HG02763 (cell line): ENCODE results near the gene ZNF280B.

Experiments used
- ATAC-seq: cut with Tn5 transposase; IDR thresholded peaks from one replicate; pipeline ENCODE4 v1.9.1; 2021; ENCODE audit warnings: mild to moderate bottlenecking, moderate library complexity; ENCODE audit not compliant: unreplicated experiment

ZNF280B gene

DNA sequence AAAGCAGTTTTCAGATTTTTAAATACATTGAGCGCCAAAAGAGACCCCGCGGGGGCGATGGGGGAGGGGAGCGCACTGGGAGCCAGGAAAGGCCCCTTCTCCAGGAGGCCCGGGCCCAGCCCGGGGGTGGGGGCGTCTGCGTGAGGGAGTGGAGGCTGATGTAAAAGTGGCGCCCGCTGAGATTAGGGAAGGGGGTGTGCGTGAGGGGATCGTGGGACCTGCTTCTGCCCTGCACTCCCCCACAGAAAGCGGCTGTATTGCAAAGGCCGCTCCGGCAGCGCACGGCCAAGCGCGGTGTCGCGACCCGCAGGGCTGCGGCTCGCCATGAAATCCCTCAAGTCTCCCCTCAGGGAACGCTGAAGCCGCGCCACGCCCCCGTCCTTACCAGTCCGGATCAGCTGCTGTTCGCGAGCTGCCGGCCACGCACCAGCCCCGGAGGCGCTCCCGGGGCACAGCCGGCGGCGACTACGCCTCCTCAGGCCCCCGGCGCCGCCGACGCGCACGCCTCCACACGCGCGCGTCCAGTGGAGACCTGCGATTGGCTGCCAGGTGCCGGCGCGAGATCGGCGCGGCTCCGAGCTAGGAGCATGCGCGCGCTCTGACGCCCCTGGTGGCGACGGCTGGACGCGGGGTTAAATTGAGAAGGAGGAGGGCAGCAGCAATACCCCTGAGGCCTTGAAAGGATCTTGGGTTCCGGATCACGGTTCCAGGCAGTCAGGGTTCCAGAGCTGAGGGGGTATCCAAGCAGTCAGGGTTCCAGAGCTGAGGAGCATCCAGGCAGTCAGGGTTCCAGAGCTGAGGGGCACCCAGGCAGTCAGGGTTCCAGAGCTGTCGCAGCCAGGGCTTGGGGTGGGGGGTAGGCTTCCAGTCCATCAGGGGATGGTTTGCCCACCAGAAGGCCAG lies at the start of gene ZNF280B:
TSS of gene ZNF280B (minus strand) at position 469 of the 903 bp plus-strand sequence. CDS start 19,344 bp downstream, outside the sequence.
- ATAC-seq = peak; percentile 80

DNA sequence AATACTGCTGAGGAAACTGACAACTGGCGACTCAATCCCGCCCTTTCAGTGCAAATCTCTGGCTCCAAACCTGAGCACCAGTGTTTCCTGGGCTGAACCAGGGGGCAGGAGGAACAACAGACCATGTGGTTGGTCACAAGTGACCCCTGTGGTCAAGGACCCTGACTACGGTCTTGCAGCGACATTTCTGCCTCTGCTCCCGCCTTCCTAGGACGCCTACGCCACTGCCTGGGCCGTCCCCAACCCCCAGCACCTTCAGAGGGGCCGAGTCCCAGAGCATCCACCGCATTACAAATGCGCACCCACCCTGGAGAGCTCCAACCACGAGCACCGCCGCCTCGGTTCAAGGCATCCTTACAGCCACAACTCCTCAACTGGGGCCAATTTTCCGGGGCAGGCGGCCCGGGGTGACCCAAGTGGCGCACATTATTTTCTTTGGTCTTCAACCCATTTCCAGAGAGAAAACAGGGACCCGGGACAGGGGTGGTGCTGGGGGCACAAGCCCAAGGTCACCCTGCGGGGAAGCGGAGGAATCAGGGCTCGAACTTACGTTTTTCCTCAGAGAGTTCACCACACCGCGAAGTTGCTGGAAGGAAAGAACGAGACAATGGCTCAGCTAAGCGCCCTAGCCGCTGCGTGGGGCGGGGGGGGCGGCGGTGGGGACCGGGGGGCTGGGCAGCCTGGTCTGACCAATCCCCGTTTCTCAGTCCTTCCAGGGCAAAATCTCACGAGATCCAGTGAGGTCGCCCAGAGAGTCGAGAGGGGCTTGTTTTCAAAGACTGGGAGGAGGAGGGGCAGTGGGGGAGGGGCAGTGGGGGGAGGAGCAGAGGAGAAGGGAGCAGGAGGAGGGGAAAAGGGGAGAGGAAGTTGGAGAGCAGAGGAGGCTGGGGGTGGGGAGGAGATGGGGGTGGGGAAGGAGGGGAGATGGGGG lies 48.7 kb upstream of the ZNF280B start:
- no peak for ATAC-seq

DNA sequence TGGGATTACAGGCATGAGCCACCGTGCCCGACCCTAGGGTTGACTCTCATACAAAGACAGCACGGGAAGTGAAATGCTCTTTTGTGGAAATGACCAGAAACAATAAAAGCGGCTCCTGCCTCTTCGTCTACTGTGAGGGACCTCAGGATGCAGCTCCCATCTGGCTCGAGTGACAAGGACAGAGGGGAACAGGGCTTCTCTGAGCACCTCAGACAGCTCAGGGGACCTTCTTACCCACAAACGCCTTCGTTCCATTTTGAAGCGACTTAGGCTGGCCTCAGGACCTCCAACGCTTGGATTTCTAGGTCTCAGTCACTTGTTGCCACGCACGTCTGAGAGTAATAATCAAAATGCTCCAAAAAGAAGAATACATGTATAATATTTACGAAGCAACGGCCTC lies 48.0 kb upstream of the ZNF280B start:
- no peak for ATAC-seq

- ATAC-seq = no peak
These were observed 47.1 kb upstream of the ZNF280B start for GRCh38 chr22:22555596-22555995.

DNA sequence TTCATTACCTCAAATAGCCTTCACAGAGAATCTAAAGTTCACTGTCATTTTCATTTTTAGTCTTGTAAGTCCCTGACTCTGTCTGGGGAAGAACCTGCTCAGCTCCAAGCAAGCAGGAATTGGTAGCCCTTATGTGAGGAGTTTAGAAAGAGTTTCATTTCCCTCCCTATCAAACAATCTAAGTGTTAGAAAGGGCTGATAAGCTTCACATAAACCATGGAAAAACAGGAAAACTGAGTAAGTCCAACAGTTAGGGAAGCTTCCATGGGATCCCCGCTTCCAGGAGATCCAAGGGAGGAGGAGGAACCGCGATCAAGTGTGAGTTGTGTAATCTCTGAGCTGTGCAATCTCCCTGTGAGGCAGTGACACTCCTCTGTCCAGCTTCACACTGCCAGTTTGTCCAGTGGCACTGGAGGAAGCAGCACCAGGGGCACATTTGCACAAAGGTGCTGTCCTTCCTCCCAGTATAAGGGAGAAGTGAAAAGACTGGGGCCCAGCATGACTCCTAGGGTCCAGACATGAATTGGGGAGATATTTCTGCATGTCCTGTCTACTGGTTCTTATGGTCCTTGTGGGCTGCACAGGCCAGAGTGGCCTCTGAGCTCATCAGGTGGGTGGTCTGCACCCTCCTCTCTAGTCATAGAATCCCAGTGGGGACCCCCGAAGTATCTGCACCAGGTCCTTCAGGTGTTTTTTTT lies 46.2 kb upstream of the ZNF280B start:
- ATAC-seq = no peak

DNA sequence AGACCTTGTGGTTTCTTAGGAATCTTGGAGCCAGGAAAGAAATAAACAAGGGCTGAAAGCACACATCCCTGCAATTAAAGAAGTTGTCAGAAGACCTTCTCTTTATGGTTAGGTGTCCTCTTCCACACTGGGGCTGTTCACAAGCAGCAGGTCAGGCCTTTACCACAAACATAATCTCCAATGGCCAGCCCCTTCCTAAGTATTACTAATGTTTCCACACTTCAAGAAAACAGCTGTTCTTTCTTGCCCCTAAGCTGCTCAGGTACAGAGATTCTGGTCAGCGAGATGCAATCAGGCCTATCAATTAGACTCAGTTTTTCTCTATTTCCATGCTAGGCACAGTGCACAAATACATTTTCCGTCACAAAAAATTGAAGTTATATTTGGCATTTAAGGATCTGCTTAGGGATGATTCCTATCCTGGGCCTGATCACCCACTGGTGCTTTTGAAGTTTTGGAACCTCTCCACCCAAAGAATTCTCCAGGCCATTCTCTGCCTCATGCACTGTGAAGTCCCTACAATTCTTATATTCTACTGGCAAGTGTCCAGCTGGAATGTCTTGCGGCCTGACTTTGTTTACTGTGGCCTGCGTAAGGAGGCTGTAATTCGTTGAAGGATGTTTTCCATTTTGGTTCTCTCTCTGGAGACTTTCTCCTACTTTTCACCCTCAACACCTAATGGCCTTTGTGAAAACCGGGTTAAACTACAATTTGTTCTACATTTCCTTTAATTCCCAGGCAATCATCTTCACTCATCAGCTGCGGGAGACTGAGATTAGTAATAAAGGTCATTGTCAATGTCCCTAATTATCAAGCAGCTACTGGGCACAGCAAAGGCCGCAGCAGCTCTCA lies 45.4 kb upstream of the ZNF280B start:
- ATAC-seq = no peak

DNA sequence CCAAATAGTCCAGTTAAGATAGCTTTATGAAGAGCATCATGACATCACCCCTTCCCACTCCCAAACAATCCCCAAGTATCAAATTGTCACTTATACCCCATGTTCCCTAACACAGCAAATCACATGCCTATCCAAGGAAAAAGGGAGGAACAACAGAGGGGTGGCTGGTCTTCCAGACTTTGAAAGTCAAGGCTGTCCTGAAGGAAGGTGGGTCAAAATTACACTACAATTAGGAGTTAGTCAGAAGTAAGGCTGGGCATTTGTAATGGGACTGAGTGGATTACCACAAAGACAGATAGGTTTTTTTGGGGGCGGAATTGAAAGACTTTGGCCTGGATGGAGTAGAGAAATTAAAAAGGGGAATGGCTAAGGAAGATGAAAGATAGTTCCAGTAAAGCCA lies 44.6 kb upstream of the ZNF280B start:
- ATAC-seq = no peak

DNA sequence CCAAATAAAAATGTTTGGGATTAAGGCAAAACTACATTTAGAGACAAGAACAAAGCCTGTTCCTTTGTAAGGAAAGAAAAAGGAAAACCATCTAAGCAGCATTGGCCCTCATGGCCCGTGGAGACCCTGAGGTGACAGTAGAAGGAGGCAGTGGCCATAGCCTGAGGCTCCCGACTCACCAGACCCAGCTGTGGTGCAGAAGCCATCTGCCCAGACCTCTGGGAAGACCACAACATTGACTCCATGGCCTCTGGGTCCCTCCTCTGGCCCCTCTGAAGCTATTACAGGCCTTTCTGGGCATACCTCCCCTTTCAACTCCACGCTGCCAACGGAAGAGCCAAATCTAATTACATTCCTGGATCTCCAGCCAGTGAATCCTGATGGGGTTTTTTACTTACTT lies 44.1 kb upstream of the ZNF280B start:
- ATAC-seq = no peak

GRCh38 chr22:22550789-22551434 lies 42.4 kb upstream of the ZNF280B start:
- ATAC-seq = no peak

DNA sequence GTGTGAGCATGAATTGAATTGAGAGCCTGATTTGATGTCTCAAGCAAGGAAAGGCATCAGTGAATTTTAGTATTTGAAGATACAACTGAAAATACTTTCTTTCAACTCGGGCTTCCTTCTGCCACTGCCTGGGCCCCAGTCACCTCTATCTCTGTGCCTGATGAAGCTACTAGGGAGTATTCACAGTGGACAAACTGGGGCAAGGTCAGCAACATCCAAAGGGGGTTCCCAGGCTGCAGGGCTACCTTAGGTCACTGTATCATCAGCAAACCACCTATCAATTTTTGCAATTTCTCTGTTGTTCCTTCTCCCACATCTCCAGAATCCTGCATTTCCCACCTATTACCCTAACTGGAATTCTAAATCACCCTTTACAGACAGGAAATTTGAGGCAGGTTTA lies 40.4 kb upstream of the ZNF280B start:
- ATAC-seq = no peak

DNA sequence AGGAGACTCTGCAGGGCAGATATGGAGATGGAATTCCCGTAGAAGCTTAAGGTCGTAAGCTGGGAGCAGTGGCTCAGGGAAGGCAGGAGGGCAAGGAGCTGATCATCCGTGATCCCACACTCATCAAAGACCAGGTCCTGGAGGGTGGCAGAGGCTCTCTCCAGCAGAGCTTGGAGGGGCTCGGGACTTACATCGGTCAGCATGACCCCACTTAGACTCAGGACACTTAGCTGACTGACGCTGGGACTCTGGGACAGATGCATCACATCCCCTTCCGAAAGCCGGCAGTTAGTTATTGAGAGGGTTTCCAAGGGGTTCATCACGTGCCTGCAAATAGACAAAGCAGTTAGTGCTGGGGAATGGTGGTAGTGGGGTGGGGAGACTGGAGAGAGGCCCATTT lies 39.8 kb upstream of the ZNF280B start:
- no peak for ATAC-seq

- ATAC-seq = no peak
These were observed 39.3 kb upstream of the ZNF280B start for GRCh38 chr22:22547692-22548300.

DNA sequence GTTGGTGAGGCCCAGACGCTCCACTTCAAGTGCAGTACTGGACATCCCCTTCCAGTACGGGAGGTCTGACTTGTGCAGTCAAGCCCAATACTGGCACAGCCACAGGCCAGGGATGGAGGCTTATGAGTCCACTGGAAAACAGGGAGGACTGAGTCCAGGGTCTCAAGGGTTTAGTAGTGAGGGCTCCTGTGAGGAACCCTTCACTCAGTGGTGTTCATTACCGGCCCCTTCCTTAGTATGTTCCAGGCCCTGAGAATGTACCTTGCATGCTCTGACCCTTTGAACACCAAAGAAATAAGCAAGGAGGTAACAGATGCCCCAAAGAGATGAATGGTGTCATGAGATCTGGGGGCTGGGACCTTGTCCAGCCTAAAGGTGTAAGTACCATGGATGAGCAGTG lies 38.7 kb upstream of the ZNF280B start:
- no peak for ATAC-seq

- no peak for ATAC-seq
These were observed 37.9 kb upstream of the ZNF280B start for GRCh38 chr22:22546490-22546889.

DNA sequence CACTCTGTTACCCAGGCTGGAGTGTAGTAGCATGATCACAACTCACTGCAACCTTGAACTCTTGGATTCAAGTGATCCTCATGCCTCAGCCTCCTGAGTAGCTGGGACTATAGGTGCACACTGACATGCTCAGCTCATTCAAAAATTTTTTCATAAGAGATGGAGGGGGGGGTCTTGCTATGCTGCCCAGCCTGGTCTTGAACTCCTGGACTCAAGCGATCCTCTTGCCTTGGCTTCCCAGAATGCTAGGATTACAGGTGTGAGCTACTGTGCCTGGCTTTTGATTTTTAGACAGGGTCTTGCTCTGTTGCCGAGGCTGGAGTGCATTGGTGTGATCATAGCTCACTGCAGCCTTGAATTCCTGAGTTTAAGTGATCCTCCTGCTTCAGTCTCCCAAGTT lies 36.5 kb upstream of the ZNF280B start:
- no peak for ATAC-seq

- ATAC-seq = no peak
These were observed 29.9 kb upstream of the ZNF280B start for GRCh38 chr22:22538226-22538989.

DNA sequence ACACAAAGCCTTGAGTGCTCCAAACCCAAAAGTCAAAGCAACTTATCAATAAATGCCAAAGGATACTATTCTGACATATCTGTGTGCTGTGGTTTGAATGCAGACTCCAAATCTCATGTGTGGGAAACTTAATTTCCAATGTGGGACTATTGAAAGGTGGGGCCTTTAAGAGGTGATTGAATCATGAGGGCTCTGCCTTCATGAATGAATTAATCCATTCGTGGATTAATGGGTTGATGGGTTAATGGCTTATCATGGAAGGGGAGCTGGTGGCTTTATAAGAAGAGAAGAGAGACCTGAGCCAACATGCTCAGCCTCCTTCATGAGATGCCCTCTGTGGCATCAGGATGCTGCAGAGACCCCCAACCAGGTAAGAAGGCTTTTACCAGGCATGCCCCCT lies 28.4 kb upstream of the ZNF280B start:
- ATAC-seq = no peak

GRCh38 chr22:22536515-22536914 lies 28.0 kb upstream of the ZNF280B start:
- no peak for ATAC-seq

DNA sequence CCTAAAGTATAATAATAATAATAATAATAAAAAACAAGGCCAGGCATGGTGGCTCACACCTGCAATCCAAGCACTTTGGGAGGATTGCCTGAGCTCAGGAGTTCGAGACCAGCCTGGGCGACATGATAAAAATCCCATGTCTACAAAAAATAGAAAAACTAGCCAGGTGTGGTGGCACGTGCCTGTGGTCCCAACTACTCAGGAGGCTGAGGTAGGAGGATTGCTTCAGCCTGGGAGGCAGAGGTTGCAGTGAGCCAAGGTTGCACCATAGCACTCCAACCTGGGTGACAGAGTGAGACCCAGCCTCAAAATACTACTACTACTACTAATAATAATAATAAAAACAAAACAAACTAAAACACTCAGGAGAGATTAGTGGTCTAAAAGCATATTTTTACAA lies 27.1 kb upstream of the ZNF280B start:
- ATAC-seq = no peak
